Gastrocnemius medialis (tissue), 4 donors: ENCODE data around the gene CES2.

Experiments
- CTCF ChIP-seq, 5 experiments: fragments of 450-650 bp in 3 of 5; fragments of 200-600 bp in 2 of 5; sonication (generic) in 2 of 5; IDR thresholded peaks in 4 of 5; conservative IDR thresholded peaks in 1 of 5; 1 replicate in 4 of 5; 2 replicates in 1 of 5; pipeline ENCODE4 v1.5.1; 2016 to 2019; ENCODE audit warnings: antibody characterized with exemption in 5 of 5, mild to moderate bottlenecking in 3 of 5, moderate library complexity in 3 of 5
- POLR2A ChIP-seq, 2 donors: fragments of 450-650 bp; IDR thresholded peaks; one replicate each; pipeline ENCODE4 v1.6.1; 2017; ENCODE audit warnings: antibody characterized with exemption in 2 of 2, mild to moderate bottlenecking in 2 of 2, moderate library complexity in 2 of 2

DNA sequence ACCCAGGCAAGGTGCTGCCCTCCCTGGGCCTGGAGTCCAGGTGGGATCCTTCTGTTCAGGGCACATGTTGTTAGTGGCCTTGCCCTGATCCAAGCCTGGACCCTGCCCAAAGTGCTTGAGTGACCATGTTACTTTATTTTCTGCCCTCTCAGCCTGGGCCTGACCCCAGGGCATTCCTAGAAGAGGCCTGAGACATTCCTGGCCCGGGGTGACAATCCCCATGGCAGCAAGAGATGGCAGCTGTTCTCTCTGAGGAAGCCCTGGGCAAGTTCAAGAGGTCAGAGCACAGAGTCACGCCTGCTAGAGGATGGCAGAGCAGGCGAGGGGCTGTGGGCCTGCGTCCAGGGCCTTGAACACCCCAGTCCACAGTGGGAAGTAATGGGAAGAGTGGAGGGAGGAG is 21.6 kb upstream of the CES2 start:
- TF ChIP-seq CTCF (IDR thresholded peaks at IDR 0.05 in 4 of 5, conservative IDR thresholded peaks at IDR 0.05 in 1 of 5) (no peak), POLR2A (IDR thresholded peaks at IDR 0.05) (no peak)
